Hematopoietic multipotent progenitor cell (in vitro differentiated cells): Measurements from ENCODE around the gene SH2D6. TPM values are rescaled to one million over a fixed set of nuclear protein-coding genes. Genes with fewer than 3 reads are reported as not detected.
A peak's percentile ranks its signal among the peaks of the same experiment; 100 is the strongest.
"Not testable (repeated sequence)": the region's sequence is repeated elsewhere in the genome, so short reads cannot be mapped to it uniquely, and the experiment has no call there.

Experiments used
- DNase-seq, 3 donors: peaks; one replicate each; pipeline ENCODE4 v3.0.0-alpha.2; 2011 to 2015; ENCODE audit warnings: low read depth in 2 of 3, low spot score in 2 of 3
- small RNA-seq: library from RNA; depleted of rRNA; stranded (forward); fragments of <200 nt; gene quantifications from one replicate; pipeline ENCODE3, GENCODE V24; 2012
- total RNA-seq: library from RNA; depleted of rRNA; stranded (reverse); fragments of >200 nt; gene quantifications from one replicate; pipeline ENCODE4 v1.2.3, GENCODE V29; 2012

The SH2D6 gene
- total RNA-seq, 1 donor, result not detected

DNA sequence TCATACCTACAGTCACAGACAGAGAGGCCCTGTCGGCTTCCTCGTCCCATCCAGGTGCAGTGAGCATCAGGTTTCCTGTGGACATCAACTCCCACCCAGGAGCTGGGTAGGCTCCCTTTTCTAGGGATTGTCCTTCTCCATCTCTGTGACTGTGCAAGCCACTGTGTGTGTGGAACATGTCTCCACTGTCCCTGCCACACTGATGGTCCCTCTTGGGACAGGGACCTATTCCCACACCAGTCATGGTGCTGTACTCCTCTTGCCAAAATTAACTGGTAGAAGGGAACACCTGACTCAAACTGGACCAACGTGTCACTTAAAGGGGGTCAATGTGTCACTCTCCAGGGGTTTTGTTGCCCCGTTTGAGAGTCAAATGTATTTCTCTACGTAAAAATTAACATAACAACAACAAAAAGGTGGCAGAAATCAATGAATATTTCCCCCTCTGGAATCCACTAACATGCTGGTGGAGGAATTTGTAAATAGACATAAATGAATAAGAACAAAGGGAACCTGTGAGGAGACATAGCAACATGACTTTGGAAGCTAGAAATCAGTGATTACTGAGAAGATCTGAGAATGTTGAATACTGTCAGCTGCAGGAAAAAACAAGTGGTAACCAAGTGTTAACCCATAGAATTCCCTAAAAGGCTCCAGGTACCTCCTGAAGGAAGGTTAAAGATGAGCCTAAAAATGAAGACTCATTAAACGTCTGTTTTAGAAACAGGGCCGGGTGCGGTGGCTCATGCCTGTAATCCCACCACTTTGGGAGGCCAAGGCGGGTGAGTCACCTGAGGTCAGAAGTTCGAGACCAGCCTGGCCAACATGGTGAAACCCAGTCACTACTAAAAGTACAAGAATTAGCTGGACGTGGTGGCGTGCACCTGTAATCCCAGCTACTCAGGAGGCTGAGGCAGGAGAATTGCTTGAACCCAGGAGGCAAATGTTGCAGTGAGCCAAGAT is 40.4 kb downstream of the SH2D6 start:
- DNase-seq, result no peak

DNA sequence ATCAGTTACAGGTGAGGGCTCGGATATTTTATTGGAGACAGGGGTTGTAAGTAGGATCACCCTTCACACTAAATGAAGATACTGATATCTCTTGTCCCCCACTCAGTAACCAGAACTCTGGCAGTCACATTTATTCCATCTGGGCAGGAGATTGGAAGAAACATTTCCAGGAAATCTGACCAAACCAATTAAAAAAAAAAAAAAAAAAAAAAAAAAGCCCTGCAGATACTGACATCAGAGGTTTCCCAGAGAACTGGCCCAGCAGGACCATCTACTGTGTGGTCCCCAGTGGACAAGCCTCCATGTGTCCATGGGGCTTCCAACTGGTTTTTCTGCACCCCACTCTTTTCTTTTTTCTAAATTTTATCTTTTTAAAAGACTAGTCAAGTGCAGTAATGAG is 41.3 kb downstream of the SH2D6 start:
- no peak for DNase-seq

GRCh38 chr2:85462322-85462721 is 43.8 kb downstream of the SH2D6 start:
- no peak for DNase-seq

DNA sequence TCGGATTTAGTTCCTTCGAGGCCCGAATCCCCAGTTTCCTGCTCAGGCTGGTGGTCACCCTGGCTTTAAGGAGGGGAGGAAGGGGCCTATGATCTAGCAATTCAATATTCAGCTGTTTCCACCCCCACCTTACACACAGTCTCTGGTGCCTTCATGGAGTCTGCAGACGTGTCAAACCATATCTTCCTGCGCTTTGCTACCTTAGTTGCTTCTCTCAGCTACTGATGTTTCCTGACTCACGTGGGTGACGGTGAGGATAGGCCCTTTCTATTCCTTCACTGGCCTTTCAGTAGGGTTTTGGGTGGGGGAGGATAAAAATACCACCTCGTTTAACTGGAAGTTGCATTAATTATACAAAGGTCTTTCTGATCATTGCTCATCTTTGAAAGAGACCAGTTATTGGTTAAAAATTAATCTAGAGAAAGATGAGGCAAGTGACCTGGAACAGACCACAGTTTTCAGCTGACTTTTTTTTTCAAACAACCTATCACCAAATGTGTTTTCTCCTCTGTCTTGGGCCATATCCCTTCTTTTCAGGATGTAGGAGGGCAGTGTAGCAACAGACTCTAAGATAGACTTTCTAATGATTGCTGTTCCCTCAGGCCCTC is 49.7 kb downstream of the SH2D6 start:
- no peak for DNase-seq

DNA sequence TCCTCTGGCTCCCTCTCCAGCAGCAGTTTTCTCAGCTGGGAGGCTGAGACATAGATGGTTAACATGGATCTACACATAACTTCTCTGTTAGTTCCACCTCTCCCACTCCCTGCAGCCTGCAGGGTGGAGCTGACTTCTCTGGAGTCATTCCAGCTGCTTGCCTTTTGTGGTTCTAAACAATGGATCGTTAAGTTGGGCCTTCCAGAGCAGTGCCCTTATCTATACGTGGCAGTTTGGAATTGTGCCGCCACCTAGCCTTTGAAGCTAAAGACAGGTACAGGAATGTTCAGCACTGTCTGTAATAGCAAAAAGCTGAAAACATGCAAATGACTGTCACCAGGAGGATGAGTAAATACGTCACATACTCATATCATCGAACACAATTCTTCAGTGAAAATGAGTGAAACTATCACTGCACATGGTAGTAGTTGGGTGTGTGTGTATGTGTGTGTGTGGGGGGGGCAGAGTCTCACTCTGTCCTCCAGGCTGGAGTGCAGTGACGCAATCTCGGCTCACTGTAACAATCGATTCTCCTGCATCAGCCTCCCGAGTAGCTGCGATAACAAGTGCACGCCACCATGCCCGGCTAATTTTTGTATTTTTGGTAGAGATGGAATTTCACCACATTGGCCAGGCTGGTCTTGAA is 50.3 kb downstream of the SH2D6 start:
- DNase-seq, result no peak

DNA sequence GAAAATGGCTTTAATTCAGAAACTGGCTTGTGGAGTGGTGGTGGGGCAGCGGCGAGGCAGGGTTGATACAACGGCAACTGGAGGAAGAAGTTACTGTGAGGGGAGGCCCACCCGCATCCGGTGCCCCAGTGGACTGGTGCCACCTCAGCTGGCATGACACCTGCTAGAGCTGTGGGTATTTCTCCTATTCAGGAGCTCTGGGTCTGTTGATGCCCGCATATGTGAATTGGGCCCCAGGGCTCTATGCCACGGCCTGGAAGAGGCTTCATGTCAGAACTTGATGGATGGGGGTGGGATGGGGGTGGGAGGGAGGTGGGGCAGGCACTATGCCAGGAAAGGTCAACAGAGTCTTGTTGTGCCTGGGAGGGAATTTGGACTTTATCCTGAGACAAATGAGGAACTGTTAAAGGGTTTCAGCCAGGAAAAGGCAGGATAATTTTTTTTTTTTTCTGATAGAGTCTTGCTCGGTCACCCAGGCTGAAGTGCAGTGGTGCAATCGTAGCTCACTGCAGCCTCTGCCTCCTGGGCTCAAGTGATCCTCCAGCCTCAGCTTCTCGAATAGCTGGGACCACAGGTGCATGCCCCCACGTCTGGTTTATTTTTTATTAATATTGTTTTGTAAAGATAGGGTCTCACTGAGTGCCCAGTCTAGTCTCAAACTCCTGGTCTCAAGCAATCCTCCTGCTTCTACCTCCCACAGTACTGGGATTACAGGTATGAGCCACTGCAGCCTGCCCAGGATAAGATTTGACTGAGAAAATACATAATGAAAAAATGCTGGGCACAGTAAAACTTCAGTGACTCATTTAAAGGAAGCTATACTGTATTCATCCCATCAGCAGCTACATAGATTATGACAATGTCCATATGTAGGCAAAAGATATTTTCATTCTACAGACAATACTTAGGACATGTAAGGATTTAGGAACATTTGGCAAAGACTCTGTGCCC is 52.6 kb downstream of the SH2D6 start:
- peak in 2 of 3 donors; percentile 74 to 90 for DNase-seq

GRCh38 chr2:85472261-85472660 is 53.7 kb downstream of the SH2D6 start:
- DNase-seq, result no peak

DNA sequence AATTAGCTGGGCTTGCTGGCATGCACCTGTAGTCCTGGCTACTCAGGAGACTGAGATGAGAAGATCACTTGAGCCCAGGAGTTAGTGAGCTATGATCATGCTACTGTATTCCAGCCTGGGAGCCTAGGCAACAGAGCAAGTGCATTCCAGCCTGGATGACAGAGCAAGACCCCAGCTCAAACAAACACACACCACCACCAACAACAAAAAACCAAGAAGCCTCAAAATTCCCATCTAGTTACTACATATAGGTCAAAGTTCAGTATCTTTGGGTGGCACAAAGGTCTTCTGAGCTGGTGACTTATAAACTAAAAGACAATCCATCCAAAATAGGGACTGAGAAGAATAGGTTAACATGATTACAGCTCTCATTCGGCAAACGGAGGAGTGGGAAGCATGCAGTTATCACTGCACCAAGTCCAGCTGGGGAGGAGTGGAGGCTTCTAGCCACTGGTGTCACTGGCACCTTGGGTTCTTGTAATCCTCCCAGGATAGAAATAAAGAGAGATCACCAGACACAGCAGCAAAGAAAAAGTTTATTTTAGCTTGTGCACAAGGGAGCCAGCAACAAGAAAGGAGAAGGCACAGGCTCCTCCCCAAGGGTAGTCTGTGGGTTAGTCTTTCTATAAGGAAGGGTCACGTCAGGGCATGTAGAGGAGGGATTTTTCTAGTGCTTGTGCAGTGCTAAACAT is 57.4 kb downstream of the SH2D6 start:
- no peak for DNase-seq

DNA sequence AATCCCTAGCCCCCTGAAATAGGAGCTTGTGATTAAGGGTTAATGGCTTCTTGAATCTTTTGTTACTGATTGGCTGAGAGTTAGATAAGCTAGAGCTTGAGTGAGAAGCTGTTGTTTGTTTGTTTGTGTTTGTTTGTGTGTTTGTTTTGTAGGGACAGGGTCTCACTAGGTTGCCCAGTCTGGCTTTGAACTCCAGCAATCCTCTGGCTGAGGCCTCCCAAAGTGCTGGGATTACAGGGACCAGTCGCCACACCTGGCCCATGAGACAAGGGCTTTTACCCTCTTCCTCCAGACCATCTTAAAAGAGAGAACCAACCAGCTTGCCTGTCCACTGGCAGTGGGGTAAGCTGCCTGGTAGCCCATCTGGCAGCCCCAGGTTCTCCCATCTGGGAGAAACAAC is 58.1 kb downstream of the SH2D6 start:
- DNase-seq, result no peak

GRCh38 chr2:85477884-85478283 is 59.4 kb downstream of the SH2D6 start:
- no peak for DNase-seq

DNA sequence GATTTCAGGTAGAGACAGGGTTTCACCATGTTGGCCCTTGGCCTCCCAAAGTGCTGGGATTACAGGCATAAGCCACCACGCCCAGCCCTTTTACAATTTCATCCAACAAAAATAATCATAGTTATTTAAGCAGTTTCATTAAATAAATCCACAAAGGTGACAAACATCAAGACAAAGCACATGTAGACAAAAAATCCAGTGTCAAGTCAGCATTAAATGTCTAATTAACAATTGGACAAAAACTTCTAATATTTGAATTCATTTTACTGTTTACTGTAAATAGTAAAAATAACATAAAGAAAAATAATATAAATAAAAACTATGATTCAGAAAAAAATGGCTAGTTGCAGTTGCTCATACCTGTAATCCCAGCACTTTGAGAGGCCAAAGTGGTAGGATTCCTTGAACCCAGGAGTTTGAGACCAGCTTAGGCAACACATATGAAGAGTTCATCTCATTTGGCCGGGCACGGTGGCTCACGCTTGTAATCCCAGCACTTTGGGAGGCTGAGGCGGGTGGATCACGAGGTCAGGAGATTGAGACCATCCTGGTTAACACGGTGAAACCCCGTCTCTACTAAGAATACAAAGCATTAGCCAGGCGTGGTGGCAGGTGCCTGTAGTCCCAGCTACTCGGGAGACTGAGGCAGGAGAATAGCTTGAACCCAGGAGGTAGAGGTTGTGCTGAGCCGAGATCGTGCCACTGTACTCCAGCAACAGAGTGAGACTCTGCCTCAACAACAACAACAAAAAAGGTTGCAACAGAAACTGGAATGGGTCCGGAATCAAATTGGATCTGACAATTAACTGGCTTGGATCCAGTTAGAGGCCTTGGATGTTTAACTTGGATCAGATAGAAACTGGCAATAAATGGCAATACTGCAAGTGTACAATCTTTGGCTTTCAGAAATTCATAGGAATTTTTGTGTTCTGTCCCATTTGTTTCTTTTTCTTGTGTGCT is 63.6 kb downstream of the SH2D6 start:
- DNase-seq, result no peak

DNA sequence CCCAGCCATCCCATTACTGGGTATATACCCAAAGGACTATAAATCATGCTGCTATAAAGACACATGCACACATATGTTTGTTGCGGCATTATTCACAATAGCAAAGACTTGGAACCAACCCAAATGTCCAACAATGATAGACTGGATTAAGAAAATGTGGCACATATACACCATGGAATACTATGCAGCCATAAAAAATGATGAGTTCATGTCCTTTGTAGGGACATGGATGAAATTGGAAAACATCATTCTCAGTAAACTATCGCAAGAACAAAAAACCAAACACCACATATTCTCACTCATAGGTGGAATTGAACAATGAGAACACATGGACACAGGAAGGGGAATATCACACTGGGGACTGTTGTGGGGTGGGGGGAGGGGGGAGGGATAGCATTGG is 66.1 kb downstream of the SH2D6 start:
- DNase-seq, result not testable (repeated sequence)

- DNase-seq, result no peak
Measured at GRCh38 chr2:85485815-85486214, 67.3 kb downstream of the SH2D6 start.

Small RNA genes lying within 50 kb of the gene (small RNA-seq; reads per million reads assigned to genes)
- gene AC062037.2 (not detected), gene RF00019 (not detected), gene RN7SL251P (not detected)

Other genes starting within 250 kb of the SH2D6 start
- 59.2 TPM for gene TGOLN2, start 90.7 kb upstream of the SH2D6 start, total RNA-seq
- 26.4 TPM for gene RETSAT, start 64.2 kb upstream of the SH2D6 start, total RNA-seq
- 10.5 TPM for gene ELMOD3, start 63.9 kb upstream of the SH2D6 start, total RNA-seq
- 122 TPM for gene CAPG, start 8.3 kb upstream of the SH2D6 start, total RNA-seq
- 140 TPM for gene MAT2A, start 120.5 kb downstream of the SH2D6 start, total RNA-seq
- 20.7 TPM for gene GGCX, start 142.8 kb downstream of the SH2D6 start, total RNA-seq
- gene VAMP8, start 158.9 kb downstream of the SH2D6 start, total RNA-seq, result 96.1 TPM
- 38.0 TPM for gene VAMP5, start 165.7 kb downstream of the SH2D6 start, total RNA-seq
- gene RNF181, start 177.0 kb downstream of the SH2D6 start, total RNA-seq, result 145 TPM
- 21.5 TPM for gene TMEM150A, start 184.0 kb downstream of the SH2D6 start, total RNA-seq
- gene C2orf68, start 193.4 kb downstream of the SH2D6 start, total RNA-seq, result 34.2 TPM
- 59.8 TPM for gene USP39, start 197.5 kb downstream of the SH2D6 start, total RNA-seq
- not detected for gene SFTPB, start 249.5 kb downstream of the SH2D6 start, total RNA-seq